ENCODE measurements around the gene TPT1.
"Not testable (repeated sequence)": the region's sequence is repeated elsewhere in the genome, so short reads cannot be mapped to it uniquely, and the experiment has no call there.

TPT1 gene

GRCh38 chr13:45341034-45341798 is at the start of gene TPT1:
TPT1 (minus strand) TSS chr13:45341183; CDS start chr13:45341069, 114 bp downstream.
- peak; percentile 98 to 99 for DNase-seq (ENCODE audit: low read depth in 1 of 2, low spot score in 1 of 2)

DNA sequence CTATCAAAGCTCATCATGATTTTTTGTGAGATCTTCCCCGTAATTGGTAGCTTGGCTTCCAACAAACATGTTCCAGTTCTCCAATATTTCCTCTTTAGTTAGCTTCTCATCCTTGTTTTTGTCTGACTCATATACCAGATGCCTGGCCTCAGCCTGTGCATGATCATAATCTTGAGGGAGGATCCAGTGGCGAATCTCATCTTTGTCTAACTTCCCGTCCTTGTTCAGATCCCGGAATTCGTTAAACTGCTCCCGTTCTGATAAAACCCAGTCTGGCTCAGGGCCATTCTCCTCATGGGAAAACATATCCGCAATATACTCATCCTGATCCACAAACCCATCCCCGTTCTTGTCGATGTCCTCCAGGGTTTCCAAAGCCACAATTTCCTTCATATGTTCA is 49.4 kb upstream of the TPT1 start:
- not testable (repeated sequence) for DNase-seq (ENCODE audit: low read depth in 1 of 2, low spot score in 1 of 2)

GRCh38 chr13:45388664-45389063 is 47.7 kb upstream of the TPT1 start:
- DNase-seq (ENCODE audit: low read depth in 1 of 2, low spot score in 1 of 2) = no peak

DNA sequence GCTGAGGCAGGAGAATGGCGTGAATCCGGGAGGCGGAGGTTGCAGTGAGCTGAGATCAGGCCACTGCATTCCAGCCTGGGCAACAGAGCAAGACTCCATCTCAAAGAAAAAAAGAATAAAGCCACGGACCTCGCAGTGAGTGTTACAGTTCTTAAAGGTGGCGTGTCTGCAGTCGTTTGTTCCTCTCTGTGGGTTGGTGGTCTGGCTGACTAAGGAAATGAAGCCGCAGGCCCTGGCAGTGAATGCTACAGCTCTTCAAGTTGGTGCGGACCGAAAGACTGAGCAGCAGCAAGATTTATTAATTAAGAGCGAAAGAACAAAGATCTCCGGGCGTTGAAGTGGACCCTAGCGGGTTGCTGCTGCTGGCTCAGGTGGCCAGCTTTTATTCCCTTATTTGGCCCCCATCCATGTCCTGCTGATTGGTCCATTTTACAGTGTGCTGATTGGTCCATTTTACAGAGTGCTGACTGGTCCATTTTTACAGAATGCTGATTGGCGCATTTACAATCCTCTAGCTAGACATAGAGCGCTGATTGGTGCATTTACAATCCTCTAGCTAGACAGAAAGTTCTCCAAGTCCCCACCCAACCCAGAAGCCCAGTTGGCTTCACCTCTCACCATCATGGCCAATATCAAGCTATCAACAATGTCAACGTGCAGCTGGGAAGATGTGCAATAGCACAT is 46.1 kb upstream of the TPT1 start:
- not testable (repeated sequence) for DNase-seq (ENCODE audit: low read depth in 1 of 2, low spot score in 1 of 2)

- DNase-seq (ENCODE audit: low read depth in 1 of 2, low spot score in 1 of 2) = no peak
Observed at GRCh38 chr13:45385907-45386553, 45.0 kb upstream of the TPT1 start.

DNA sequence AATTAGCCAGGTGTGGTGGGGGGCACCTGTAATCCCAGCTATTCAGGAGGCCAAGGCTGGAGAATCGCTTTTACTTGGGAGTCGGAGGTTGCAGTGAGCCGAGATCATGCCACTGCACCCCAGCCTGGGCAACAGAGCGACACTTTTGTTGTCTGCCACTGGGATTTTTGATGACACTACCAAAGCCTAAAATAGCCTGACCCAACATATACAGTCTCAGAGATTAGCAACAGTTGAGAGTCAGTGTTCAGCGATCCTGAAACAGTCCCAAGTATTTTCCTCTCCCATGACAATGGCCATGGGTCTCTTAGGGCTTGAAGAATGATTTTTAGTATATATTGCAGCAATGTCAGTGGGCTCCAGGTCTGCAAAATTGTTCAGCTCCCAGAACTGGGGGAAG is 44.3 kb upstream of the TPT1 start:
- DNase-seq (ENCODE audit: low read depth in 1 of 2, low spot score in 1 of 2) = no peak

DNA sequence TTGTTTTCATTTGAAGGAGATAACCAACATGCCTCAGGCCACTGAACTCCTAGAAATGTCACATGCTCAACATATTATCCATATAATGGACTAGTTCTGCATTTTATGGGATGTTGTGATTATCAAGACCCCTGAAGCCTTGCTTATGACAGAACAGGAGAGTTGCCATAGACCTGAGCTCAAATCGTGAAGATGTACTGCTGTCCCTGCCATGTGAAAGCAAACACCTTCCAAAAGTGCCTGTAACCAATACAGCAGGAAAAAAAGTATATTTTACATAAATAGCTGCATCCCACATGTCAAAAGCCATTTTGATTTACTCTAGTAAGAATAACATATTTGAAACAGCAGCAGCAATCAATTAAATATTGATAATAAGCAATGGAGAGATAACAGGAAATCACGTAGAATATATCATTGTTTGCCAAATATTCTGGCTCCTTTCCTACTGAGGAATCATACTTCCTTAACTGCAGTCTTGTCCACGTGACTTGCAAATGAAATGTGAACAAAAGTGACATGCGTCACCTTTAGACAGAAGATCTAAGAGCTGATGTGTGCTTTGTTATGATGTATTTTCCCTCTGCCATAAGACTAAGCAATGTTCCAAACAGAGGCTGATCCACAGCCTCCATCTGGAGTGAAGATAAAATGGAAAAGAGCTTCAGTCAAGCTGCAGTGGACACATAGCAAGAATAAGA is 43.6 kb upstream of the TPT1 start:
- DNase-seq (ENCODE audit: low read depth in 1 of 2, low spot score in 1 of 2) = no peak

DNA sequence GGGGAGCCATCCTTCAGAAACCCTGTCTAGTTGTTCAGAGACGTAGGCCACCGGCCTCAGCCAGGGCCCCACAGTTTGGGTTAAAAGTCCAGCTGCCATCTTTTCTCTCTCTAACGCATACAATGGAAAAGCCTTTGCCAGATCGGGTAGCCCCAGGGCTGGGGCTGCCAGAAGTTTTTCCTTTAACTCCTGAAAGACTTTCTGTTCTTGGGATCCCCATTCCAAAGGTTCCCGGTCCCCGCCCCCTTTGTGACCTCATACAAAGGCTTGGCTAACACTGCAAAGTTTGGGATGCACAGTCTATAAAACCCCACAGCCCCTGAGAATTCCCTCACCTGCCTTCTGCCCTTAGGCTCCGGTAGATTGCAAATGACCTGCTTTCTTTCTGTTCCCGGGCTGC is 41.8 kb upstream of the TPT1 start:
- DNase-seq (ENCODE audit: low read depth in 1 of 2, low spot score in 1 of 2) = not testable (repeated sequence)

DNA sequence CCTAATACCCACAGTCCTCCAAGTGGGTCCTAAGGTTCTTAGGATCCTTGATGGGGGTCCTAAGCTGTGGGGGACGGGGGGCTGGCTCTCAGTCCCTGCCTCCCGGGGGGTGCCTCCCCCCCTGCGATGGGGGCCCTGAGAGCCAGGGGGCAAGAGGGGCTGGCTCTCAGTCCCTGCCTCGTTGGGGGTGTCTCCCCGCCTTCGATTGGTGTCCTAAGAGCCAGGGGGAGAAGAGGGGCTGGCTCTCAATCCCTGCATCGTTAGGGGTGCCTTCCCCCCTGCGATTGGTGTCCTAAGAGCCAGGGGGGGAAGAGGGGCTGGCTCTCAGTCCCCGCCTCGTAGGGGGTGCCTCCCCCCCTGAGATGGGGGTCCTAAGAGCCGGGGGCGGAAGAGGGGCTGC is 40.2 kb upstream of the TPT1 start:
- no peak for DNase-seq (ENCODE audit: low read depth in 1 of 2, low spot score in 1 of 2)

- DNase-seq (ENCODE audit: low read depth in 1 of 2, low spot score in 1 of 2) = not testable (repeated sequence)
Observed at GRCh38 chr13:45380708-45381107, 39.7 kb upstream of the TPT1 start.

GRCh38 chr13:45379516-45379915 is 38.5 kb upstream of the TPT1 start:
- not testable (repeated sequence) for DNase-seq (ENCODE audit: low read depth in 1 of 2, low spot score in 1 of 2)

GRCh38 chr13:45378786-45379185 is 37.8 kb upstream of the TPT1 start:
- DNase-seq (ENCODE audit: low read depth in 1 of 2, low spot score in 1 of 2) = not testable (repeated sequence)

- DNase-seq (ENCODE audit: low read depth in 1 of 2, low spot score in 1 of 2) = not testable (repeated sequence)
Observed at GRCh38 chr13:45377314-45377713, 36.3 kb upstream of the TPT1 start.

- not testable (repeated sequence) for DNase-seq (ENCODE audit: low read depth in 1 of 2, low spot score in 1 of 2)
Observed at GRCh38 chr13:45376651-45377050, 35.7 kb upstream of the TPT1 start.

DNA sequence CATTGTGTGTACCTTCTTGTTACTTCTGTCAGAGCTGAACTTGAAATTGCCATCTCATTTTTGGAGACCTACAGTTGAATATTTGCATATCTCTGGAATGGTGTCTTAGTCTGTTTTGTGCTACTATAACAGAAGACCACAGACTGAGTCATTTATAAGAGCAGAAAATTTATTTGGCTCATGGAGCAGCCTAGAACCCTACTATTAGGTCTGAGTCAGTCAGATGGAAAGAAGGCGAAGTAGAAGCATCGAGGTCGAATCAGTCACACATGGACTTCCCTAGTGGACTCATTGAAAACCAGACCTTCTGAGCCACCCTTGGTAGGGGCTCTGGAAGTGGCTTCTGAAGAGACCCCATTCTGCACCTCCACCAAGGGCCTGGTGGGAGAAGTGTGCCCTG is 33.9 kb upstream of the TPT1 start:
- DNase-seq (ENCODE audit: low read depth in 1 of 2, low spot score in 1 of 2) = no peak

- DNase-seq (ENCODE audit: low read depth in 1 of 2, low spot score in 1 of 2) = no peak
Observed at GRCh38 chr13:45373162-45373547, 32.2 kb upstream of the TPT1 start.

GRCh38 chr13:45372189-45373161 is 31.5 kb upstream of the TPT1 start:
- no peak for DNase-seq (ENCODE audit: low read depth in 1 of 2, low spot score in 1 of 2)

DNA sequence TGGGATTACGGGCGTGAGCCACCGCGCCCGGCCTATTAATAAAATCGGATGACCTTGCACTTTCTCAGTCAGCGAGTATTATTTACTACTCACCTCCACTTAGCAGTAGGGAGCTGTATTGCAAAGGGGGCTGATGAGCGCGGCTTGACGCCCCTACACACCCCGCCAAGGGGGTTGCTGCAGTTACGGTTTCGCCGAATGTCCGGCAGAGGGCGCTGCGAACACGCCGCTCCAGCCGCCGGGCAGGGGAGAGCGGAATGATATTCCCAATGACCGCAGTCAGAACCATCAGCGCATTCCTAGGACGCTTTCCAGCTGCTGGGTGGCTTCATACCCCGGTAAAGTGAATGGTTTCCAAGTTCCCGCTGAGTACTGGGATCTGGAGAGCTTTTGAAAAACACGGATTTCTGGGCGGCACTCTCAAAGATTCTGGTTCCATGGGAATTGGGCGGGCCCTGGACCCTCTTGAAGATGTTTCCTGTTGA is 30.0 kb upstream of the TPT1 start:
- DNase-seq (ENCODE audit: low read depth in 1 of 2, low spot score in 1 of 2) = peak; percentile 21 to 38

- no peak for DNase-seq (ENCODE audit: low read depth in 1 of 2, low spot score in 1 of 2)
Observed at GRCh38 chr13:45369116-45369515, 28.1 kb upstream of the TPT1 start.

- DNase-seq (ENCODE audit: low read depth in 1 of 2, low spot score in 1 of 2) = no peak
Observed at GRCh38 chr13:45368571-45368970, 27.6 kb upstream of the TPT1 start.
